ENCODE measurements around the gene CCDC7. TPM values are rescaled to one million over a fixed set of nuclear protein-coding genes. Genes with fewer than 3 reads are reported as not detected.

CCDC7 gene
- total RNA-seq, 1 experiment from 2014 or later = 4.0 TPM

GRCh38 chr10:32738958-32739357 is 293.0 kb downstream of the CCDC7 start:
- CTCF ChIA-PET = no interaction called here

More at GRCh38 chr10:32738958-32739357, 293.0 kb downstream of the CCDC7 start:
- no peaks in the 10 kb centered on the region for H3K9me3 ChIP-seq (ENCODE audit: control insufficient read depth in 1 of 2, insufficient read depth in 1 of 2, low read depth in 1 of 2, low read length in 2 of 2)
- H3K27me3 ChIP-seq (ENCODE audit: insufficient read depth, low read length) = no peaks in the 10 kb centered on the region
- ChIA-PET POLR2A (no interaction called here), RAD21 (ENCODE audit: low non-redundant PET in 1 of 2, low total read pairs in 2 of 2, uncharacterized antibody in 2 of 2, unreplicated experiment in 2 of 2) (no interaction called here)
- H3K79me2 ChIP-seq (ENCODE audit: insufficient read depth, low read length) = no peaks in the 10 kb centered on the region
- intact Hi-C loops (cut with micrococcal nuclease) = no loop called here
- no TSS peak for BruUV-seq (replicated peaks)
- DNase-seq (ENCODE audit: low read depth, low spot score) (no peak), ATAC-seq (no peak)
- H3K4me3 ChIP-seq (replicated peaks in 1 of 2; ENCODE audit: low read depth in 1 of 2, low read length in 2 of 2) = no peak overlapping the region
- H2AFZ ChIP-seq (ENCODE audit: low read depth, low read length, poor library complexity, severe bottlenecking) = no peak overlapping the region
- no peak overlapping the region for H3K4me2 ChIP-seq (ENCODE audit: low read length)
- H3K36me3 ChIP-seq (ENCODE audit: control insufficient read depth in 1 of 2, insufficient read depth in 2 of 2, low read length in 2 of 2) = no peaks in the 10 kb centered on the region
- no peak overlapping the region for H3K27ac ChIP-seq (ENCODE audit: low read depth, low read length)
- no peak overlapping the region for H3K9ac ChIP-seq (ENCODE audit: low read length)
- TF ChIP-seq YY1 (IDR thresholded peaks at IDR 0.05; ENCODE audit: extremely low read depth, insufficient replicate concordance, low read depth, low read length) (no peak), ATF3 (IDR thresholded peaks at IDR 0.05) (no peak), EGR1 (IDR thresholded peaks at IDR 0.05; ENCODE audit: low read depth) (no peak), ELF1 (IDR thresholded peaks at IDR 0.05; ENCODE audit: borderline replicate concordance, low read depth) (no peak), CEBPB (IDR thresholded peaks at IDR 0.05; ENCODE audit: low read depth) (no peak), MAX (IDR thresholded peaks at IDR 0.05) (no peak), CBX3 (IDR thresholded peaks at IDR 0.05; ENCODE audit: low read depth) (no peak), POLR2AphosphoS5 (IDR thresholded peaks at IDR 0.05; ENCODE audit: low read depth, low read length) (no peak), ZBTB33 (IDR thresholded peaks at IDR 0.05; ENCODE audit: extremely low read depth, insufficient replicate concordance, low read length) (no peak), JUND (IDR thresholded peaks at IDR 0.05) (no peak), ZFX (IDR thresholded peaks at IDR 0.05) (no peak), RAD21 (IDR thresholded peaks at IDR 0.05; ENCODE audit: low read depth) (no peak)
- no peaks in the 10 kb centered on the region for H4K20me1 ChIP-seq (ENCODE audit: insufficient read depth)
- H3K9me2 ChIP-seq (ENCODE audit: insufficient read depth) = no peaks in the 10 kb centered on the region
- H3K4me1 ChIP-seq (ENCODE audit: control insufficient read depth in 1 of 2, insufficient read depth in 2 of 2, low read length in 2 of 2) = no peaks in the 10 kb centered on the region
